ENCODE data around the gene CENPC. TPM values are rescaled to one million over a fixed set of nuclear protein-coding genes. Genes with fewer than 3 reads are reported as not detected.

Gene CENPC
- polyA plus RNA-seq, 1 donor from 2014 or later: 9.5 TPM

GRCh38 chr4:67499799-67500198 lies 45.5 kb downstream of the CENPC start:
- no peaks in the 10 kb centered on the region for H3K79me2 ChIP-seq (replicated peaks; ENCODE audit: insufficient read depth, low read length)
- no peak overlapping the region for H3K4me3 ChIP-seq (ENCODE audit: low read length)
- TF ChIP-seq MXI1 (conservative IDR thresholded peaks at IDR 0.05; ENCODE audit: poor library complexity, severe bottlenecking): no peak
- no peak for TF ChIP-seq CTCF (IDR thresholded peaks at IDR 0.05; ENCODE audit: poor library complexity, severe bottlenecking)
- TF ChIP-seq EP300 (conservative IDR thresholded peaks at IDR 0.05; ENCODE audit: poor library complexity, severe bottlenecking): no peak
- no peak for TF ChIP-seq REST (IDR thresholded peaks at IDR 0.05; ENCODE audit: borderline replicate concordance)
- TF ChIP-seq POLR2AphosphoS5 (IDR thresholded peaks at IDR 0.05): no peak
- no peak for TF ChIP-seq SMC3 (conservative IDR thresholded peaks at IDR 0.05; ENCODE audit: poor library complexity)
- TF ChIP-seq TAF1 (IDR thresholded peaks at IDR 0.05; ENCODE audit: low read depth): no peak
- no peak for TF ChIP-seq EZH2 (IDR thresholded peaks at IDR 0.05; ENCODE audit: borderline replicate concordance, insufficient read depth, low read length, poor library complexity, severe bottlenecking)
- TF ChIP-seq RAD21 (conservative IDR thresholded peaks at IDR 0.05): no peak
- no peaks in the 10 kb centered on the region for H3K27me3 ChIP-seq (ENCODE audit: insufficient read depth, low read depth, low read length)
- no peaks in the 10 kb centered on the region for H3K9me2 ChIP-seq (ENCODE audit: insufficient read depth, low read length)
- H2AFZ ChIP-seq (ENCODE audit: low read depth, low read length): no peak overlapping the region
- no peaks in the 10 kb centered on the region for H4K20me1 ChIP-seq (ENCODE audit: insufficient read depth)
- H3K36me3 ChIP-seq (ENCODE audit: insufficient read depth, low read length): no peaks in the 10 kb centered on the region
- no peak overlapping the region for H3K4me2 ChIP-seq (ENCODE audit: low read length)
- H3K27ac ChIP-seq (ENCODE audit: low read length): no peak overlapping the region
- no peaks in the 10 kb centered on the region for H3K9me3 ChIP-seq (ENCODE audit: low read length)
- no peaks in the 10 kb centered on the region for H3F3A ChIP-seq (ENCODE audit: insufficient read depth, low read length, poor library complexity, severe bottlenecking)
- H3K9ac ChIP-seq (ENCODE audit: low read length): no peak overlapping the region

GRCh38 chr4:67483868-67484602 lies 61.3 kb downstream of the CENPC start:
- H3K79me2 ChIP-seq (replicated peaks; ENCODE audit: insufficient read depth, low read length): no peaks in the 10 kb centered on the region
- no peak overlapping the region for H3K4me2 ChIP-seq (ENCODE audit: low read length)
- no peaks in the 10 kb centered on the region for H3K36me3 ChIP-seq (ENCODE audit: insufficient read depth, low read length)
- H3K9me2 ChIP-seq (ENCODE audit: insufficient read depth, low read length): no peaks in the 10 kb centered on the region
- no peak for TF ChIP-seq TAF1 (IDR thresholded peaks at IDR 0.05; ENCODE audit: low read depth)
- TF ChIP-seq CTCF (IDR thresholded peaks at IDR 0.05; ENCODE audit: poor library complexity, severe bottlenecking): no peak
- no peak for TF ChIP-seq REST (IDR thresholded peaks at IDR 0.05; ENCODE audit: borderline replicate concordance)
- no peak for TF ChIP-seq EZH2 (IDR thresholded peaks at IDR 0.05; ENCODE audit: borderline replicate concordance, insufficient read depth, low read length, poor library complexity, severe bottlenecking)
- no peak for TF ChIP-seq SMC3 (conservative IDR thresholded peaks at IDR 0.05; ENCODE audit: poor library complexity)
- TF ChIP-seq POLR2AphosphoS5 (IDR thresholded peaks at IDR 0.05): no peak
- no peak for TF ChIP-seq MXI1 (conservative IDR thresholded peaks at IDR 0.05; ENCODE audit: poor library complexity, severe bottlenecking)
- no peak for TF ChIP-seq EP300 (conservative IDR thresholded peaks at IDR 0.05; ENCODE audit: poor library complexity, severe bottlenecking)
- no peak for TF ChIP-seq RAD21 (conservative IDR thresholded peaks at IDR 0.05)
- no peaks in the 10 kb centered on the region for H3F3A ChIP-seq (ENCODE audit: insufficient read depth, low read length, poor library complexity, severe bottlenecking)
- H4K20me1 ChIP-seq (ENCODE audit: insufficient read depth): no peaks in the 10 kb centered on the region
- no peak overlapping the region for H3K9ac ChIP-seq (ENCODE audit: low read length)
- no peak overlapping the region for H3K27ac ChIP-seq (ENCODE audit: low read length)
- H3K27me3 ChIP-seq (ENCODE audit: insufficient read depth, low read depth, low read length): no peaks in the 10 kb centered on the region
- no peak overlapping the region for H2AFZ ChIP-seq (ENCODE audit: low read depth, low read length)
- H3K4me3 ChIP-seq (ENCODE audit: low read length): no peak overlapping the region
- H3K9me3 ChIP-seq (ENCODE audit: low read length): no peaks in the 10 kb centered on the region
